Stimulated activated CD8-positive, alpha-beta memory T cell treated with anti-CD3 and anti-CD28 coated beads, Interleukin-12 subunit alpha, Interleukin-12 subunit beta, amount 100 ng/mL, for 4 hours (primary cell): ENCODE data around the gene HCFC1R1.
"Not testable (repeated sequence)": the region's sequence is repeated elsewhere in the genome, so short reads cannot be mapped to it uniquely, and the experiment has no call there.

Experiments used
- DNase-seq: peaks from one replicate; pipeline ENCODE4 v3.0.0-alpha.2; 2020; ENCODE audit warnings: low read depth

HCFC1R1 gene, protein sequence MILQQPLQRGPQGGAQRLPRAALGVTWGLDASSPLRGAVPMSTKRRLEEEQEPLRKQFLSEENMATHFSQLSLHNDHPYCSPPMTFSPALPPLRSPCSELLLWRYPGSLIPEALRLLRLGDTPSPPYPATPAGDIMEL

GRCh38 chr16:3023669-3024478 lies at the start of gene HCFC1R1, which contains the start of gene THOC6:
Gene HCFC1R1 (minus strand): TSS chr16:3023942. CDS start chr16:3023941, 1 bp downstream.
Gene THOC6 (plus strand): TSS chr16:3024035. CDS start chr16:3024327, 292 bp downstream.
- peak; percentile 88 for DNase-seq

GRCh38 chr16:3073448-3073847 lies 49.7 kb upstream of the HCFC1R1 start:
- DNase-seq, result no peak

GRCh38 chr16:3072576-3073263 lies 49.0 kb upstream of the HCFC1R1 start:
- DNase-seq, result not testable (repeated sequence)

GRCh38 chr16:3072148-3072547 lies 48.4 kb upstream of the HCFC1R1 start:
- not testable (repeated sequence) for DNase-seq

DNA sequence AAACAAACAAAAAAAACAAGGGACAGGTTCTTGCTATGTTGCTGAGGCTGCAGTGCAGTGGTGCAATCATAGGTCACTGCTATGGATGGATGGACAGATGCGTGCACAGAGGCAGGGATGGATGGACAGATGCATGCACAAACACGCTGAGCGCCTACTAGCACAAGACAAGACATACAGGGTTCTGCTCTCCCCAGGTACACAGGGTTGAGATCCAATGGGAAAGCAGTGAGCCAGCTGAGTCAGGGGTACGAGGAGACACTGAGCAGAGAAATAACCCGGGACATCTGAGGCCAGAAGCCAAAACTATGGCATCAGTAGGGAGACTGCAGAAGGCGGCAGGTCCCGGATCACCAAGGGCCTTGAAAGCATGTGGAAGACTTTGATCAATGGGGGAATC lies 47.9 kb upstream of the HCFC1R1 start:
- no peak for DNase-seq

GRCh38 chr16:3070608-3071111 lies 46.9 kb upstream of the HCFC1R1 start:
- no peak for DNase-seq

GRCh38 chr16:3069146-3069545 lies 45.4 kb upstream of the HCFC1R1 start:
- not testable (repeated sequence) for DNase-seq

GRCh38 chr16:3068487-3068886 lies 44.7 kb upstream of the HCFC1R1 start:
- DNase-seq, result no peak

GRCh38 chr16:3066440-3066748 lies 42.7 kb upstream of the HCFC1R1 start:
- DNase-seq, result no peak

GRCh38 chr16:3065742-3066439 lies 42.1 kb upstream of the HCFC1R1 start:
- no peak for DNase-seq

DNA sequence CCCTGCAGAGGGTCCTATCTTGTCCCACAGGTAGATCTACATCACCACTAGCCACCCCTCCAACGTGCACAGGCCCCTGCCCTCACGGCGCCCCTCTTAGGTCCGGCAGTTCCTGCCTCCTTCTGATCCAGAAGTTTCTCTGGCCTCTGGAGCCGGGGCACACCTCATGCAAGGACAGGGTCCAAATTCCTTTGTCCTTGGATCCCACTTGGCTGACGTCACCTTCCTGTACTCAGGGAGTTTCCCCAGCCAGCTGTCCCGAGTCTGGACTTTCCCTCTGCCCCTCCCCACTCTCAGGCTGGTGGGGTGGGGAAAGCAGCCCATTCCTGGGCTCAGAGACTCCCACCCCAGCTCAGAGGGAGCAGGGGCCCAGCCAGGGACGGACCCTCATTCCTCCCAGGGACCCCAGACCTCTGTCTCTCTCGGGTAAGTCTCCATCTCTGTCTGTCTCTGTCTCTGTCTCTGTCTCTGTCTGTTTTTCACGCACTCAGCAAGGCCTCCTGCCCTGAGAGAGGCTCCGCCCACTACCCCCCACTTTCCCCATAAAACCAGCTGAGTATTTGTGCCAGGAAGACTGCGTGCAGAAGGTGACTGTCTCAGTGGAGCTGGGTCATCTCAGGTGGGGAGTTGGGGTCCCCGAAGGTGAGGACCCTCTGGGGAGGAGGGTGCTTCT lies 41.5 kb upstream of the HCFC1R1 start, which contains the start of gene IL32:
Gene IL32 (plus strand): TSS at position 572 of the 673 bp plus-strand sequence. CDS start 172 bp downstream, outside the sequence.
- DNase-seq, result peak; percentile 50

DNA sequence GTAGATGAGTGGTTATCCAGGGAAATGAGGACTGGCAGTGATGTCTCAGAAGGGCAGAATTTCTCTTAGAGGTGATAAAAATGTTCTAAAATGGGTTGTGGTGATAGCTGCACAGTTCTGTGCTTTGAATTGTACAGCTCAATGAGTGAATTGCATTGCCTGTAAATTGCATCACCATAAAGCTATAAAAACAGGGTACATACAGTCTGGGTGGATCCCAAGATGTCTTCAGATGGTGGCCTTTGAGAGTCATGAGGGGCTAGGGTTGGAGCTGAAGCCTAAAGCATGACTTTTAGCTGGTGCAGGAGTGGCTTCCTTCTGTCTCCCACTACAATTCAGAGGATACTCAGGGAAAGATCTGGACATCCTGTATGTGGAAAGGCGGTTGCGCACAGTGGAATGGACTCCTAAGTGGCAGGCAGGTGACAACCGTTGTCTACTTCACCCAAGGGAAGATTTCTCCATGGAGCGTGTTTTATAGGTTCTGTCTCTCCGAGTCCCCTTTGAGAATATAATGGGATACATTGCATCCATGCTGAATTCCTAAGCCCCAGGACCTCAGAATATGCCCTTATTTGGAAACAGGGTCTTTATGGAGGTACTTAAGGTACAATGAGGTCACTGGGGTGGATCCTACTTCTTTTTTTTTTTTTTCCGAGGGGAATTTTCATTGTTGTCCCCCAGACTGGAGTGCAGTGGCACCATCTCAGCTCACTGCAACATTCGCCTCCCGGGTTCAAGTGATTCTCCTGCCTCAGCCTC lies 40.1 kb upstream of the HCFC1R1 start:
- DNase-seq, result no peak

GRCh38 chr16:3062553-3062952 lies 38.8 kb upstream of the HCFC1R1 start:
- DNase-seq, result no peak

DNA sequence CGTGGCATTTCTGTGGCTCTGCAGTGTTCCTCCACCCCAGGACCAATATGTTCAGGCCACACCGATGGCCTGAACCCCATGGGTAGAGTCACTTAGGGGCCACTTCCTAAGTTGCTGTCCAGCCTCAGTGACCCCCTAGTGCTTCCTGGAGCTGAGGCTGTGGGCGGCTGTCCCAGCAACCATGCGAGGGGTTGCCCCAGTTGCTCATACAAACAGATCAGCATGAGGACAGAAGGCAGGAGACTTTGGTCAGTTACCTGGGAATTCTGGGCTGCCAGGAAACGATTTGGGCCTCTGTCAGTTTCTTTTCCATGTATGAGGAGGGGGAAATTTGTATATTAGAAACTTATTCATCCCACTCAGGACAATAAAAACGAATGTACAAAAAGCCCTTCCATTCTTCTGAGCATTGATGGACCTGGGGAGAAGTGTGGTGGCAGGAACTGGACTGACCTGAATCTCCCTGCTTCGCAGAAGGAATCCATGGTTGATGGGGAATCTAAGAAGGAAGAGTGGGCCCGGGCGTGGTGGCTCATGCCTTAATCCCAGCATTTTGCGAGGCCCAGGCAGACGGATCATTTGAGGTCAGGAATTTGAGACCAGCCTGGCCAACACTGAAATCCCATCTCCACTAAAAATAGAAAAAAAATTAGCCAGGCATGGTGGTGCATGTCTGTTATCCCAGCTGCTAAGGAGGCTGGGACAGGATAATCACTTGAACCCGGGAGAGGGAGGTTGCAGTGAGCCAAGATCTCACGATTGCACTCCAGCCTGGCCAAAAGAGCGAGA lies 36.8 kb upstream of the HCFC1R1 start:
- no peak for DNase-seq

DNA sequence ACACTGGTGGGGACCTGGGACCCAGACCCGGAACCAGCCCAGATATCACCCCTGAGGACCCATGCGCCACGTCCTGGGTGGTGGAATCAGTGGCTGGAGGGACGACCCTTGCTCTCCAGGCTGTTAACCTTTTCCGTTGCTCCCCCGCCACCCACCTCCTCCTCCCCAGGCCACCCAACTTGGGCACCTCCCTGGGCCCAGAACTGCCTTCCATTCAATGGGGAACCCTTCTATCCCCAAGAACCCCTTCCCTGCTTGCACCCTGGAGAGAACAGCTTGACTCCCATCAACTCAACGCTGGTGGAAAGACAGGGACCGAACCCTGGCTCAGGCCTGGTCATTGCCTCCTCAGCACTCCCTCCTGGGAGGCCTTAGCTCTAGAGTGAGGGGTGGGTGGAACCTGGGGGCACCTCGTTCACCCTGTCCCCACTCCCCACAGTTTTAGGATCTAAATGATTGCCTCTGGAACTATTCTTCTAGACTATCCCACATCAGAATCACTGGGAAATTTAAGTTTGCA lies 36.0 kb upstream of the HCFC1R1 start:
- no peak for DNase-seq

DNA sequence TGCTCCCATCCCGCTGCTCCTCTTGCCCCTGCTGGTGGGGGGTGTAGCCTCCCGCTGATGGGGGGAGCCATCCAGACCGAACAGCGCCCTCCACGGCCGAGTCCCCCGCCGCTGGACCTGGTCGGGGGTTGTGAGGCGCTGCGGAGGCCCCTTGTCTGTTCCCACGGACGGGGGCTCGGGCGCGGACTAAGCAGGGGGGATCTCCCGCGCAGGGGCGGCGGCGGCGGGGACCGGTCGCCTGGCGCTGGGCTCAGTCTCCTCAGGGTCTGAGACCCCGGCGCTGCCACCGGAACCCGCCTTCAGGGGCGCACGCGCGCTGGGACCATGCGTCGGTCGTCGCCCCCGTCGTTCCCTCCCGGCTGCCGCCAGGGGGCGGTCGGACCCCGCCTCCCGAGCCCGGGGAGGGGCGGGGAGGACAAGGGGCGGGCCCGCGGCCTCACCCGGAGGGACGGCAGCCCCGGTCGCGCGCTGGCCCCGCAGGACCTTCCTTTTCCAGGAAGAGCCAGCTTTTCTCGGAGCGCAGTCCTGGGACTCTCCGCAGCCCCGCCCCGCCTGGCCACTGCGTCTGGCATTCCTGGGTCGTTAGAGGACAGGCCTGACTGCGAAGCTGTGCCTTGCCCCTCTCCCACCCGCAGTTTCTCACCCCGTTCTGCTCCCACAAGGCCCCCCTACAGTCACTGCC lies 35.4 kb upstream of the HCFC1R1 start:
- peak; percentile 79 for DNase-seq

DNA sequence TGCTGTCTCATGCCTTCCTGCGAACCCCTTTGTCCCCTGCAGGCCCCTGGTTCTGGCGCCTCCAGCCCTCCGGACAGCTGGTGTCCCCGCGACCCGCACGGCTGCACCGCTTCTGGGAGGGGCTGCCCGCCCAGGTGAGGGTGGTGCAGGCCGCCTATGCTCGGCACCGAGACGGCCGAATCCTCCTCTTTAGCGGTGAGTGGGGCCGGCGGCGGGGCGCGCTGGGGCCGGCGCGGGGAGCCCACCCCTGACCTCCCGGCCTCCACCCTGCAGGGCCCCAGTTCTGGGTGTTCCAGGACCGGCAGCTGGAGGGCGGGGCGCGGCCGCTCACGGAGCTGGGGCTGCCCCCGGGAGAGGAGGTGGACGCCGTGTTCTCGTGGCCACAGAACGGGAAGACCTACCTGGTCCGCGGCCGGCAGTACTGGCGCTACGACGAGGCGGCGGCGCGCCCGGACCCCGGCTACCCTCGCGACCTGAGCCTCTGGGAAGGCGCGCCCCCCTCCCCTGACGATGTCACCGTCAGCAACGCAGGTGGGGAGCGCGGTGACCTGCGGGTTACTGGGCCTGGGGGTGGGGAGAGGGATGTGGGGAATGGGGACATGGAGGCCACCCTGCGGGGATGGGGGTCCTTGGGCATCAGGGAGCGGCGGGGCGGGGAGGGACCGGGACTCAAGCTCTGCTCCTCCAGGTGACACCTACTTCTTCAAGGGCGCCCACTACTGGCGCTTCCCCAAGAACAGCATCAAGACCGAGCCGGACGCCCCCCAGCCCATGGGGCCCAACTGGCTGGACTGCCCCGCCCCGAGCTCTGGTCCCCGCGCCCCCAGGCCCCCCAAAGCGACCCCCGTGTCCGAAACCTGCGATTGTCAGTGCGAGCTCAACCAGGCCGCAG lies 34.6 kb upstream of the HCFC1R1 start:
- DNase-seq, result no peak
